ENCODE measurements around the gene XAB2.

DNA sequence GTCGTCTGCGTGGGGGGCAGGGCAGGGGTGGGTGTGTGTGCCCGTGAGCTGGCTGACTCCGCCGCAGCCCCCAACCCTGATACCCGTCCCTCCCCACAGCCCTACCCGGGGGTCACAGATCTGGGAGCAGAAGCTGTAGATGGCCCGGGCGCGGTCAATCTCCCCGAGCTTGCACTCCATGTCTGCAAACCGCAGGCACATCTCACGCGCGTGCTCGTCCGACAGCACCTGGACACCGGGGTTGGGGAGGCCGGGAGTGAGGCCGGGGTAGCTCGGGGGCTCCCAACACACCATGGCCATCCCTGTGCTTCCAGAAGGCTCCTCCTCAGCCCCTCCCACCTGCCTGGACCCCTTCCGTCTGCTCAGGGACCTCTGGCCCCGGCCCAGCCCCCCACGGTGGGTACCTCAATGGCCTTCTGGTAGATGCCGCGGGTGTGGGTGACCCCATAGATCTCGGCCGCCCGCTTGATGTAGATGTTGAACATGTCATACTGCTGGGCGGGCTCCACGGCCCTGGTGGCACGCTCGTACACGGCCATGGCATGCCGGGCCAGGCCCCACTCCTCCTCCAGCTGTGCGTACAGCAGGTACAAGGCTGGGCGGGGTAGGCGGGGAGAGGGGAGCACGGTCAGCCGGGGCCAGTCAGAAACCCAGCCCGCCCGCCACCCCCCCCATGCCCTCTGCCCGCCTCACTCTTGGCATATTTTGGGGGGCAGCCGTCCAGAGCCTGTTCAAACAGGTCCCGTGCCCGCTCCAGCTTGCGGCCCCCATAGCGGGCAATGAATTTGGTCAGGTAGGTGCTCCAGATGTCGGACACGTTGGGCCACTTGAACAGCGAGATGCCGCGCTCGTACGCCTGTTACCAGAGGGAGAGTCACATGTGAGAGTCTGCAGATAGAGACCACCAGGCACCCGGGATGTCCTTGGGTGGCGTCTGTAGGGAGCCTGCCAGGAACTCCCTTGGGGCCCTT is 8.6 kb downstream of the XAB2 start:
- TF ChIP-seq EZH2phosphoT487 (IDR thresholded peaks at IDR 0.05; ENCODE audit: insufficient read depth, low read depth) (no peak), EZH2 (IDR thresholded peaks at IDR 0.05; ENCODE audit: insufficient read depth, poor library complexity, severe bottlenecking) (no peak)
